OCI-LY7 (cell line): ENCODE results near the gene GIPR.

Source experiments
- CTCF ChIP-seq: fragments of 200-600 bp; sonication (generic); conservative IDR thresholded peaks from 2 replicates; pipeline ENCODE4 v1.5.1; 2014; ENCODE audit warnings: mild to moderate bottlenecking, antibody characterized with exemption, low read length, moderate library complexity, mixed read lengths
- EZH2phosphoT487 ChIP-seq: fragments of 200-600 bp; sonication (generic); IDR thresholded peaks from 2 replicates; pipeline ENCODE4 v1.6.1; 2018; ENCODE audit warnings: low read depth, borderline replicate concordance, mild to moderate bottlenecking, mixed run types, antibody characterized with exemption, low read length, moderate library complexity, mixed read lengths

GRCh38 chr19:45637890-45638667 lies 29.9 kb upstream of the GIPR start:
- no peak for TF ChIP-seq CTCF
- no peak for TF ChIP-seq EZH2phosphoT487
